ENCODE results near the gene TPCN1. TPM values are rescaled to one million over a fixed set of nuclear protein-coding genes. Genes with fewer than 3 reads are reported as not detected.

TPCN1 gene
- total and polyA plus RNA-seq, 2 of the 8 experiments (the other 6 are each of a cell fraction or from before 2014, with no cell fraction given) = 14.9 to 21.4 TPM

DNA sequence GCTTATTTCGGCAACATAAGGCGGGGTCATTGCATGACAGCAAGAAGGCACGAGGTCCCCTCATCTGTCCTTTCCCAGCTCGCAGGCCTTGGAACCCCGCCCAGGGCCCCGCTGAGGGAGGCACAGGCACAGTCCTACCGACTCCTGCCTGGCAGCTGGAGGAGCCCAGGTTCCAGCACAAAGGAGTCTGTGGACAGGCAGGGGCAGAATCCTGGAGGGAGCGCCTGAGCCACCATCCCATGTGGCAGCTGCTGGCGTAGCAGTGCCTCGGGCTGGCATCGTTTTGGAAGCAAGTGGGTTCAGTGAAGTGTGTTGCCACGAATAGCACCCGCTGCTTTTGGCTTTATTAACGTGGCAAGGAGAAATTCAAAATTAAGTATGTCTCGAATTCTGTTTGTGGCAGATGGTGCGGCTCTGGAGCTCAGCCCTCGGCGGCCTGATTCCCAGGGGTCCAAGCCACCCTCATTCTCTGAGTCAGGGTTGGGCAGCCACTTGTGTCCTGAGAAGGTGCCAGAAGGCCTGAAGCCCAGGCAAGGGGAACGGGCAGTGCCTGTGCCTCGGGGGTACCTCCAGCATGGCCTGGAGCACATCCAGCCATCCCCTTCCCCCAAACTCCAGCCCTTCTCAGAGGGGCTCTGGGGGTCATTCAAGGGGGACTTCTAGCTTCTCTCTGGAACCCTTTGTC lies 77.7 kb downstream of the TPCN1 start (continued):
- no peak for TF ChIP-seq TEAD4 (IDR thresholded peaks at IDR 0.05; ENCODE audit: low read depth, low read length)
- TF ChIP-seq SRF (IDR thresholded peaks at IDR 0.05; ENCODE audit: low read depth, low read length) = no peak
- no peak for TF ChIP-seq ASH2L (IDR thresholded peaks at IDR 0.05; ENCODE audit: low read length)
- TF ChIP-seq HDAC6 (IDR thresholded peaks at IDR 0.05; ENCODE audit: low read depth, low read length) = no peak
- no peak for TF ChIP-seq BRCA1 (IDR thresholded peaks at IDR 0.05; ENCODE audit: low read depth, low read length)
- no peak for TF ChIP-seq KDM4A (IDR thresholded peaks at IDR 0.05; ENCODE audit: low read depth, low read length, severe bottlenecking)

Measured in H1 (cell line).